GM18498 (cell line): ENCODE results near the gene RAVER1.

ENCODE experiments used
- ATAC-seq: cut with Tn5 transposase; IDR thresholded peaks from one replicate; pipeline ENCODE4 v1.9.1; 2021; ENCODE audit warnings: mild to moderate bottlenecking, moderate library complexity; ENCODE audit not compliant: unreplicated experiment

RAVER1 gene

GRCh38 chr19:10318807-10319682 lies 14.3 kb downstream of the RAVER1 start:
- no peak for ATAC-seq

GRCh38 chr19:10317857-10318462 lies 15.4 kb downstream of the RAVER1 start:
- ATAC-seq: no peak

- no peak for ATAC-seq
Measured at GRCh38 chr19:10317045-10317856, 16.1 kb downstream of the RAVER1 start.

GRCh38 chr19:10316229-10317044 lies 16.9 kb downstream of the RAVER1 start:
- ATAC-seq: no peak

- peak; percentile 63 for ATAC-seq
Measured at GRCh38 chr19:10315335-10316214, 17.8 kb downstream of the RAVER1 start, which contains the start of gene FDX2. Gene FDX2, minus strand, starts transcription at chr19:10316015. Its CDS starts 19 bp downstream, at chr19:10315996.

GRCh38 chr19:10309423-10309822 lies 23.9 kb downstream of the RAVER1 start, which contains the start of gene ZGLP1:
Gene ZGLP1, minus strand, starts transcription at chr19:10309815.
- no peak for ATAC-seq

GRCh38 chr19:10306327-10306726 lies 27.0 kb downstream of the RAVER1 start:
- no peak for ATAC-seq

GRCh38 chr19:10305139-10305806 lies 28.1 kb downstream of the RAVER1 start:
- ATAC-seq: no peak

GRCh38 chr19:10299545-10300458 lies 33.5 kb downstream of the RAVER1 start:
- ATAC-seq: no peak

GRCh38 chr19:10295847-10296591 lies 37.3 kb downstream of the RAVER1 start:
- no peak for ATAC-seq

GRCh38 chr19:10295305-10295846 lies 38.0 kb downstream of the RAVER1 start:
- peak; percentile 60 for ATAC-seq

- no peak for ATAC-seq
Measured at GRCh38 chr19:10294368-10294697, 39.0 kb downstream of the RAVER1 start.

- no peak for ATAC-seq
Measured at GRCh38 chr19:10293637-10294367, 39.5 kb downstream of the RAVER1 start.

- ATAC-seq: no peak
Measured at GRCh38 chr19:10292789-10293636, 40.3 kb downstream of the RAVER1 start.

GRCh38 chr19:10292206-10292788 lies 41.0 kb downstream of the RAVER1 start:
- peak; percentile 44 for ATAC-seq
